Liver (tissue), 9 donors: ENCODE data around the gene SMAD5. TPM values are rescaled to one million over a fixed set of nuclear protein-coding genes. Genes with fewer than 3 reads are reported as not detected.

Source experiments
- DNase-seq: peaks from one replicate; pipeline ENCODE4 v3.0.0-alpha.2; 2017; ENCODE audit warnings: low spot score
- H3K27ac ChIP-seq, 2 donors: one replicate each; pipeline ENCODE4 v1.7.0; 2013; ENCODE audit warnings: inconsistent platforms in 2 of 2, low read length in 2 of 2, control low read depth in 1 of 2, low read depth in 1 of 2, mild to moderate bottlenecking in 1 of 2
- H3K27me3 ChIP-seq, 4 donors: one replicate each; pipeline versions ENCODE4 v1.6.1 to v1.7.0; 2013; ENCODE audit warnings: low read length in 3 of 4, inconsistent platforms in 1 of 4, mild to moderate bottlenecking in 1 of 4, moderate library complexity in 1 of 4; ENCODE audit not compliant: control insufficient read depth in 4 of 4, insufficient read depth in 4 of 4
- H3K36me3 ChIP-seq, 4 donors: one replicate each; pipeline versions ENCODE4 v1.6.1 to v1.7.0; 2013; ENCODE audit warnings: low read length in 3 of 4, mild to moderate bottlenecking in 3 of 4, low read depth in 1 of 4, moderate library complexity in 1 of 4; ENCODE audit not compliant: control insufficient read depth in 4 of 4, insufficient read depth in 3 of 4
- H3K4me1 ChIP-seq, 4 donors: one replicate each; pipeline versions ENCODE4 v1.6.1 to v1.7.0; 2013; ENCODE audit warnings: low read length in 3 of 4, mild to moderate bottlenecking in 3 of 4, moderate library complexity in 1 of 4; ENCODE audit not compliant: control insufficient read depth in 4 of 4, insufficient read depth in 4 of 4
- H3K4me3 ChIP-seq, 3 donors: one replicate each; pipeline versions ENCODE4 v1.6.1 to v1.7.0; 2013; ENCODE audit warnings: low read length in 3 of 3, control low read depth in 1 of 3, low read depth in 1 of 3, mild to moderate bottlenecking in 1 of 3
- H3K9ac ChIP-seq, 2 donors: one replicate each; pipeline ENCODE4 v1.7.0; 2013; ENCODE audit warnings: low read length in 2 of 2, mild to moderate bottlenecking in 2 of 2, moderate library complexity in 2 of 2, control low read depth in 1 of 2, low read depth in 1 of 2
- H3K9me3 ChIP-seq, 4 donors: one replicate each; pipeline versions ENCODE4 v1.6.1 to v1.7.0; 2013; ENCODE audit warnings: low read length in 3 of 4; ENCODE audit not compliant: control insufficient read depth in 4 of 4
- FOXA1 ChIP-seq: IDR thresholded peaks from 2 replicates; pipeline ENCODE4 v1.6.1; 2016; ENCODE audit warnings: antibody characterized with exemption
- GABPA ChIP-seq, 2 donors: IDR thresholded peaks in 1 of 2; conservative IDR thresholded peaks in 1 of 2; 2 replicates each; pipeline ENCODE4 v1.6.1; 2016; ENCODE audit warnings: antibody characterized with exemption in 2 of 2, mild to moderate bottlenecking in 1 of 2, moderate library complexity in 1 of 2
- HNF4A ChIP-seq, 2 donors: conservative IDR thresholded peaks; 2 replicates each; pipeline ENCODE4 v1.6.1; 2016; ENCODE audit warnings: antibody characterized with exemption in 2 of 2, mild to moderate bottlenecking in 2 of 2
- JUND ChIP-seq, 2 donors: IDR thresholded peaks; 2 replicates each; pipeline ENCODE4 v1.6.1; 2016; ENCODE audit warnings: antibody characterized with exemption in 2 of 2
- MAX ChIP-seq: IDR thresholded peaks from 2 replicates; pipeline ENCODE4 v1.6.1; 2016; ENCODE audit warnings: antibody characterized with exemption
- RAD21 ChIP-seq, 2 donors: IDR thresholded peaks; 2 replicates each; pipeline ENCODE4 v1.6.1; 2016; ENCODE audit warnings: antibody characterized with exemption in 2 of 2, mild to moderate bottlenecking in 2 of 2
- REST ChIP-seq: IDR thresholded peaks from 2 replicates; pipeline ENCODE4 v1.6.1; 2016; ENCODE audit warnings: antibody characterized with exemption, mild to moderate bottlenecking
- RXRA ChIP-seq, 2 donors: IDR thresholded peaks; 2 replicates each; pipeline ENCODE4 v1.6.1; 2017 to 2018; ENCODE audit warnings: antibody characterized with exemption in 2 of 2, mild to moderate bottlenecking in 1 of 2
- SP1 ChIP-seq: IDR thresholded peaks from 2 replicates; pipeline ENCODE4 v1.6.1; 2018; ENCODE audit warnings: antibody characterized with exemption, mild to moderate bottlenecking
- TAF1 ChIP-seq: conservative IDR thresholded peaks from 2 replicates; pipeline ENCODE4 v1.6.1; 2016; ENCODE audit warnings: antibody characterized with exemption, mild to moderate bottlenecking
- YY1 ChIP-seq: IDR thresholded peaks from 2 replicates; pipeline ENCODE4 v1.6.1; 2016; ENCODE audit warnings: antibody characterized with exemption, mild to moderate bottlenecking
- ZBTB33 ChIP-seq: IDR thresholded peaks from 2 replicates; pipeline ENCODE4 v1.6.1; 2016; ENCODE audit warnings: antibody characterized with exemption
- WGBS: extraction: QIAGEN DNeasy Blood & Tissue Kit; methylation state at CpG from one replicate; pipeline ENCODE4 v1.1.7; 2013; 5-methylcytosine and 5-hydroxymethylcytosine counted together
- polyA plus RNA-seq, 2 donors: library from polyadenylated mRNA; stranded (reverse) in 1 of 2; unstranded in 1 of 2; fragments of 200-250 nt in 1 of 2; fragments of >200 nt in 1 of 2; fragmentation: Nextera tagmentation in 1 of 2; extraction: Ambion mirVana in 1 of 2; gene quantifications; one replicate each; pipeline versions ENCODE4 v1.2.1 to v1.2.3, GENCODE V29; 2013 to 2015
- total RNA-seq, 2 donors: library from RNA; depleted of rRNA; stranded (reverse); fragments of >200 nt; gene quantifications; one replicate each; pipeline ENCODE4 v1.2.3, GENCODE V29; 2014
- TF ChIP-seq, protein P1 (sequence below): IDR thresholded peaks from 2 replicates; pipeline ENCODE4 v1.6.1; 2016; ENCODE audit warnings: antibody characterized with exemption
- TF ChIP-seq, protein P2 (sequence below): fragments of 150-350 bp; IDR thresholded peaks from 2 replicates; pipeline ENCODE4 v1.5.1; 2017; ENCODE audit warnings: improper control_type of control experiment, low read depth, low read length; ENCODE audit not compliant: missing input control
- donor health status: healthy.
- donor health status: healthy.
- donor health status: healthy.
- donor health status: healthy.
- donor health status: healthy.

The SMAD5 gene
- total and polyA plus RNA-seq, 4 donors: 5.9 to 42.0 (median 16.3) TPM

DNA sequence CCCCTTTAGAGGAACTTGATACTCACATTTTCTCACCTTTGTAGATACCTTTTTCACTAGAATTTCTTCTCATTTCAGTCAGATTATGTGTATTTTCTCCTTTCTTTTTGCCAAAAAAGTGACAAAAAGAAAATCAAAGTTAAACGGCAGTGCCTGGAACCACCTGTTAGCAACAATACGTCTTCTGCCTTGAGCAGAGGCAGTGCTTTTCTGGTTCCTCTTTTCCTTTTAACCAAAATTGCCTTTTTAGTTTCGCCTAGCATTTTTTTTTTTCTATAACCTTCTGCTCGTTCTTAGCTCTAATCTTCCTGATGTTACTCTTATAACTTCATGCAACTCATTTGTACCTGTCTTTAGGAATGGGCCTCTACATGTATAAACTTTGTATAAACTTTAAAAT, 34.3 kb downstream of the SMAD5 start (continued):
- no peak for TF ChIP-seq REST
- no peak for TF ChIP-seq GABPA (IDR thresholded peaks at IDR 0.05 in 1 of 2, conservative IDR thresholded peaks at IDR 0.05 in 1 of 2)

DNA sequence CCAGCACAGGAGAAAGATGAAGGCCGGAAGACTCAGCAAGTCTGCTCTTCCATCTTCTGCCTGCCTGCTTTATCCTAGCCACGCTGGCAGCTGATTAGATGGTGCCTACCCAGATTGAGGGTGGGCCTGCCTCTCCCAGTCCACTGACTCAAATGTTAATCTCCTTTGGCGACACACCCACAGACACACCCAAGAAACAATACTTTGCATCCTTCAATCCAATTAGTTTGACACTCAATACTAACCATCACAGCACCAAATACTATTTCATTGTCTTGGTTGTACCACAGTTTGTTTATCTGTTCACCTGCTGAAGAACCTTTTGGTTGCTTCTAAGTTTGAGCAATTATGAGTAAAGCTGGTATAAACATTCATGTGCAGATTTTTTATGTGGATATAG, 36.6 kb downstream of the SMAD5 start:
- no peak for DNase-seq
- WGBS: 96% methylated on average over 3 of the region's 3 CpGs
- H3K4me1 ChIP-seq: no peaks in the 10 kb centered on the region
- no peak overlapping the region for H3K27ac ChIP-seq
- H3K36me3 ChIP-seq: peaks cover 0 to 22% (median 15%) of the 10 kb centered on the region in 4 donors
- H3K9ac ChIP-seq: no peak overlapping the region
- H3K27me3 ChIP-seq: no peaks in the 10 kb centered on the region
- no peak overlapping the region for H3K4me3 ChIP-seq
- TF ChIP-seq GABPA (IDR thresholded peaks at IDR 0.05 in 1 of 2, conservative IDR thresholded peaks at IDR 0.05 in 1 of 2): no peak
- TF ChIP-seq TAF1: no peak
- no peaks in the 10 kb centered on the region for H3K9me3 ChIP-seq

GRCh38 chr5:136174021-136174659, 41.5 kb downstream of the SMAD5 start:
- DNase-seq: no peak
- TF ChIP-seq ZBTB33 (no peak), HNF4A (conservative IDR thresholded peaks at IDR 0.05) (peak in 1 of 2 donors; percentile 50), MAX (no peak), YY1 (peak; percentile 48), JUND (IDR thresholded peaks at IDR 0.05) (no peak), REST (no peak), RAD21 (IDR thresholded peaks at IDR 0.05) (peak; percentile 93), SP1 (no peak), RXRA (IDR thresholded peaks at IDR 0.05) (peak; percentile 10 to 27), FOXA1 (no peak), TAF1 (no peak), GABPA (IDR thresholded peaks at IDR 0.05 in 1 of 2, conservative IDR thresholded peaks at IDR 0.05 in 1 of 2) (no peak)
- TF ChIP-seq, protein P1, sequence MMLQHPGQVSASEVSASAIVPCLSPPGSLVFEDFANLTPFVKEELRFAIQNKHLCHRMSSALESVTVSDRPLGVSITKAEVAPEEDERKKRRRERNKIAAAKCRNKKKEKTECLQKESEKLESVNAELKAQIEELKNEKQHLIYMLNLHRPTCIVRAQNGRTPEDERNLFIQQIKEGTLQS: no peak
- TF ChIP-seq, protein P2, sequence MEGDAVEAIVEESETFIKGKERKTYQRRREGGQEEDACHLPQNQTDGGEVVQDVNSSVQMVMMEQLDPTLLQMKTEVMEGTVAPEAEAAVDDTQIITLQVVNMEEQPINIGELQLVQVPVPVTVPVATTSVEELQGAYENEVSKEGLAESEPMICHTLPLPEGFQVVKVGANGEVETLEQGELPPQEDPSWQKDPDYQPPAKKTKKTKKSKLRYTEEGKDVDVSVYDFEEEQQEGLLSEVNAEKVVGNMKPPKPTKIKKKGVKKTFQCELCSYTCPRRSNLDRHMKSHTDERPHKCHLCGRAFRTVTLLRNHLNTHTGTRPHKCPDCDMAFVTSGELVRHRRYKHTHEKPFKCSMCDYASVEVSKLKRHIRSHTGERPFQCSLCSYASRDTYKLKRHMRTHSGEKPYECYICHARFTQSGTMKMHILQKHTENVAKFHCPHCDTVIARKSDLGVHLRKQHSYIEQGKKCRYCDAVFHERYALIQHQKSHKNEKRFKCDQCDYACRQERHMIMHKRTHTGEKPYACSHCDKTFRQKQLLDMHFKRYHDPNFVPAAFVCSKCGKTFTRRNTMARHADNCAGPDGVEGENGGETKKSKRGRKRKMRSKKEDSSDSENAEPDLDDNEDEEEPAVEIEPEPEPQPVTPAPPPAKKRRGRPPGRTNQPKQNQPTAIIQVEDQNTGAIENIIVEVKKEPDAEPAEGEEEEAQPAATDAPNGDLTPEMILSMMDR: peak; percentile 68
- H3K9ac ChIP-seq: no peak overlapping the region
- 71% methylated on average over 2 of the region's 2 CpGs for WGBS
- H3K4me1 ChIP-seq: peaks cover 0 to 1% (median 0%) of the 10 kb centered on the region in 4 donors
- no peaks in the 10 kb centered on the region for H3K9me3 ChIP-seq
- H3K36me3 ChIP-seq: peaks cover 4 to 44% (median 17%) of the 10 kb centered on the region in 4 donors
- no peak overlapping the region for H3K4me3 ChIP-seq
- no peaks in the 10 kb centered on the region for H3K27me3 ChIP-seq
- no peak overlapping the region for H3K27ac ChIP-seq
